Thoracic aorta (tissue), 2 donors: Measurements from ENCODE around the gene DNAH3. TPM values are rescaled to one million over a fixed set of nuclear protein-coding genes. Genes with fewer than 3 reads are reported as not detected.

Experiments used
- ATAC-seq: fragments of 150-250 bp; one replicate; pipeline ENCODE4 v1.8.0; 2017; ENCODE audit warnings: low read depth; ENCODE audit not compliant: insufficient number of reproducible peaks, low FRiP score
- DNase-seq: peaks from one replicate; pipeline ENCODE4 v3.0.0-alpha.2; 2020; ENCODE audit warnings: low spot score
- H3K27ac ChIP-seq, 2 donors: fragments of 200-600 bp; sonication (generic); 1 replicate in 1 of 2; 2 replicates in 1 of 2; pipeline ENCODE4 v1.5.1; 2016; ENCODE audit warnings: mild to moderate bottlenecking in 2 of 2, moderate library complexity in 2 of 2
- H3K27me3 ChIP-seq: fragments of 200-600 bp; sonication (generic); replicated peaks from 2 replicates; pipeline ENCODE4 v1.6.0; 2016; ENCODE audit warnings: mild to moderate bottlenecking; ENCODE audit not compliant: insufficient read depth
- H3K36me3 ChIP-seq: fragments of 200-600 bp; sonication (generic); one replicate; pipeline ENCODE4 v1.5.1; 2016
- H3K4me1 ChIP-seq, 2 donors: fragments of 200-600 bp; sonication (generic); 1 replicate in 1 of 2; 2 replicates in 1 of 2; pipeline versions ENCODE4 v1.5.1 to v1.6.0; 2016; ENCODE audit warnings: low read depth in 2 of 2, mild to moderate bottlenecking in 1 of 2; ENCODE audit not compliant: control insufficient read depth in 1 of 2
- H3K4me3 ChIP-seq: fragments of 200-600 bp; sonication (generic); 2 replicates; pipeline ENCODE4 v1.5.1; 2016; ENCODE audit warnings: mild to moderate bottlenecking
- H3K9me3 ChIP-seq: fragments of 200-600 bp; sonication (generic); 2 replicates; pipeline ENCODE4 v1.5.1; 2016
- CTCF ChIP-seq: fragments of 200-600 bp; sonication (generic); IDR thresholded peaks from one replicate; pipeline ENCODE4 v1.5.1; 2019; ENCODE audit warnings: antibody characterized with exemption
- total RNA-seq, 2 donors: library from RNA; depleted of rRNA; stranded (reverse); fragments of >200 nt; gene quantifications; one replicate each; pipeline versions ENCODE4 v1.1.0 to v1.2.3, GENCODE V29; 2016

The DNAH3 gene
- total RNA-seq, 2 donors from 2014 or later: not detected

DNA sequence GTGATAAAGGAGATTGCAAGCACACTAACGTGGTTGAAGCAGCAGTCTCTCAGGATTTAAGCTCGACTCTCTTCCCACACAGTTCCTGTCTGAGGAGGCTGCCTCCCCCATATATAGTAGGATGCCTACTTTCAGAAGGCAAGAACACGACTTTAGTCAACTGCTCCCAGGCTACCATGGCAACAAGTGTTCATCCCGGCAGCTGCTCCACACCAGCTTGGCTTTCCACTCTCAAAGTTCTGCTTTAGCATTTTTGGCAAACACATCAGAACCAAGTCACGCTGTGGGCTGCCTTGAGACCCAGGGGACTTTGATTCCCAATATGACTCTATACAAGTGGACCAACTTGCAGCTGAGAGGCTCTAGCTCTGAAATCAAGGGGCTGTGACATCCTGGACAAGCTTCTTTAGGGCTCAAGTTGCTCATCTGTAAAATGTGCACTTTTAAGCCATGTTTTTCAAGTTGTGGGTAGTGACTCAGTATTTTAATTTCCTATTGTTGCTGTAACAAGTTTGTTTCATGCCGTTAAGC, 44.2 kb upstream of the DNAH3 start:
- Histone ChIP-seq H3K27ac (no peak overlapping the region), H3K4me1 (no peaks in the 10 kb centered on the region), H3K9me3 (peaks cover 5% of the 10 kb centered on the region), H3K4me3 (no peak overlapping the region), H3K27me3 (no peaks in the 10 kb centered on the region), H3K36me3 (no peaks in the 10 kb centered on the region)
- ATAC-seq: no peak
- DNase-seq: no peak
- no peak for TF ChIP-seq CTCF

- Histone ChIP-seq H3K36me3 (no peaks in the 10 kb centered on the region), H3K4me3 (no peak overlapping the region), H3K9me3 (peaks cover 5% of the 10 kb centered on the region), H3K27ac (no peak overlapping the region), H3K27me3 (no peaks in the 10 kb centered on the region), H3K4me1 (peaks cover 0 to 6% of the 10 kb centered on the region in 2 donors)
- no peak for TF ChIP-seq CTCF
- no peak for ATAC-seq
- DNase-seq: no peak
These were observed 42.3 kb upstream of the DNAH3 start for GRCh38 chr16:21192991-21193390.

GRCh38 chr16:21190599-21190998, 40.0 kb upstream of the DNAH3 start:
- peaks cover 0 to 7% of the 10 kb centered on the region in 2 donors for H3K4me1 ChIP-seq
- H3K27me3 ChIP-seq: no peaks in the 10 kb centered on the region
- no peak for TF ChIP-seq CTCF
- ATAC-seq: no peak
- H3K4me3 ChIP-seq: no peak overlapping the region
- no peak overlapping the region for H3K27ac ChIP-seq
- H3K9me3 ChIP-seq: peaks cover 5% of the 10 kb centered on the region
- no peak for DNase-seq
- no peaks in the 10 kb centered on the region for H3K36me3 ChIP-seq

- no peak for DNase-seq
- peaks cover 0 to 7% of the 10 kb centered on the region in 2 donors for H3K4me1 ChIP-seq
- H3K36me3 ChIP-seq: no peaks in the 10 kb centered on the region
- no peak for ATAC-seq
- TF ChIP-seq CTCF: no peak
- H3K9me3 ChIP-seq: peaks cover 5% of the 10 kb centered on the region
- no peaks in the 10 kb centered on the region for H3K27me3 ChIP-seq
- no peak overlapping the region for H3K27ac ChIP-seq
- H3K4me3 ChIP-seq: no peak overlapping the region
These were observed 39.4 kb upstream of the DNAH3 start for GRCh38 chr16:21190013-21190412.

- no peak for ATAC-seq
- no peaks in the 10 kb centered on the region for H3K27me3 ChIP-seq
These were observed 38.7 kb upstream of the DNAH3 start for GRCh38 chr16:21189311-21189710.

More at GRCh38 chr16:21189311-21189710, 38.7 kb upstream of the DNAH3 start:
- H3K27ac ChIP-seq: no peak overlapping the region
- H3K4me3 ChIP-seq: no peak overlapping the region
- no peak for TF ChIP-seq CTCF
- DNase-seq: no peak
- peaks cover 0 to 7% of the 10 kb centered on the region in 2 donors for H3K4me1 ChIP-seq
- H3K36me3 ChIP-seq: no peaks in the 10 kb centered on the region
- peaks cover 5% of the 10 kb centered on the region for H3K9me3 ChIP-seq
